HEK293 (cell line): Measurements from ENCODE around the gene PKD2L1.

Experiments used
- ZNF558 ChIP-seq: fragments of 450-650 bp; formaldehyde crosslinking; IDR thresholded peaks from 2 replicates; pipeline ENCODE4 v1.5.1; 2016; ENCODE audit warnings: missing biosample characterization, missing genetic modification characterization
- TF ChIP-seq, protein P1 (sequence below): fragments of 450-650 bp; formaldehyde crosslinking; IDR thresholded peaks from 2 replicates; pipeline ENCODE4 v1.5.1; 2016; ENCODE audit warnings: missing biosample characterization, missing genetic modification characterization
- TF ChIP-seq, protein P2 (sequence below): fragments of 450-650 bp; formaldehyde crosslinking; IDR thresholded peaks from 2 replicates; pipeline ENCODE4 v1.5.1; 2016; ENCODE audit warnings: missing biosample characterization, missing genetic modification characterization
- TF ChIP-seq, protein P3 (sequence below): fragments of 450-650 bp; formaldehyde crosslinking; IDR thresholded peaks from 2 replicates; pipeline ENCODE4 v1.5.1; 2017; ENCODE audit warnings: missing biosample characterization, missing genetic modification characterization
- TF ChIP-seq, protein P4 (sequence below): sonication (generic); formaldehyde crosslinking; IDR thresholded peaks from 2 replicates; pipeline ENCODE4 v1.8.1; 2022; ENCODE audit warnings: mild to moderate bottlenecking, moderate library complexity, missing genetic modification reagents

DNA sequence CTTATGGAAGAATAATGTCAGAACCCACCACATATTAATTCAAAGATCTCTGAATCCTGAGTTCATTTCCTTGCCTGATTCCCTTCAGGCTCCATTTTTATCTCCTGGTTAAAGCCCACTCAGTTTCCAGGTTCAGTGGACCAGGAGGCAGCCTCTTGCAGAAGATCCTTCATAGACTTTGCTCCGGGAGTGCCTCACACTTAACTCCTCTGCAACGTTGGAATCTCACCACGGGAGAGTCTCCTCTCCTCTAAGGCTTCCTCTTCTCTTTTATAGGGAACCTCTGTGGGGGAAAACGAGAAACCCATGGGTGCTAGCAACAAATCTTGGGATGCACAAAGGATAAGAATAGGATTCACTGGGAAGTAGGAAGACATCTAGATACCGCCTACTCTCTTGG lies 41.8 kb downstream of the PKD2L1 start:
- TF ChIP-seq, protein P1, sequence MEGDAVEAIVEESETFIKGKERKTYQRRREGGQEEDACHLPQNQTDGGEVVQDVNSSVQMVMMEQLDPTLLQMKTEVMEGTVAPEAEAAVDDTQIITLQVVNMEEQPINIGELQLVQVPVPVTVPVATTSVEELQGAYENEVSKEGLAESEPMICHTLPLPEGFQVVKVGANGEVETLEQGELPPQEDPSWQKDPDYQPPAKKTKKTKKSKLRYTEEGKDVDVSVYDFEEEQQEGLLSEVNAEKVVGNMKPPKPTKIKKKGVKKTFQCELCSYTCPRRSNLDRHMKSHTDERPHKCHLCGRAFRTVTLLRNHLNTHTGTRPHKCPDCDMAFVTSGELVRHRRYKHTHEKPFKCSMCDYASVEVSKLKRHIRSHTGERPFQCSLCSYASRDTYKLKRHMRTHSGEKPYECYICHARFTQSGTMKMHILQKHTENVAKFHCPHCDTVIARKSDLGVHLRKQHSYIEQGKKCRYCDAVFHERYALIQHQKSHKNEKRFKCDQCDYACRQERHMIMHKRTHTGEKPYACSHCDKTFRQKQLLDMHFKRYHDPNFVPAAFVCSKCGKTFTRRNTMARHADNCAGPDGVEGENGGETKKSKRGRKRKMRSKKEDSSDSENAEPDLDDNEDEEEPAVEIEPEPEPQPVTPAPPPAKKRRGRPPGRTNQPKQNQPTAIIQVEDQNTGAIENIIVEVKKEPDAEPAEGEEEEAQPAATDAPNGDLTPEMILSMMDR (tag by site-specific recombination) = no peak
- TF ChIP-seq, protein P2, sequence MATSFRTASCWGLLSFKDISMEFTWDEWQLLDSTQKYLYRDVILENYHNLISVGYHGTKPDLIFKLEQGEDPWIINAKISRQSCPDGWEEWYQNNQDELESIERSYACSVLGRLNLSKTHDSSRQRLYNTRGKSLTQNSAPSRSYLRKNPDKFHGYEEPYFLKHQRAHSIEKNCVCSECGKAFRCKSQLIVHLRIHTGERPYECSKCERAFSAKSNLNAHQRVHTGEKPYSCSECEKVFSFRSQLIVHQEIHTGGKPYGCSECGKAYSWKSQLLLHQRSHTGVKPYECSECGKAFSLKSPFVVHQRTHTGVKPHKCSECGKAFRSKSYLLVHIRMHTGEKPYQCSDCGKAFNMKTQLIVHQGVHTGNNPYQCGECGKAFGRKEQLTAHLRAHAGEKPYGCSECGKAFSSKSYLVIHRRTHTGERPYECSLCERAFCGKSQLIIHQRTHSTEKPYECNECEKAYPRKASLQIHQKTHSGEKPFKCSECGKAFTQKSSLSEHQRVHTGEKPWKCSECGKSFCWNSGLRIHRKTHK = no peak
- TF ChIP-seq, protein P3, sequence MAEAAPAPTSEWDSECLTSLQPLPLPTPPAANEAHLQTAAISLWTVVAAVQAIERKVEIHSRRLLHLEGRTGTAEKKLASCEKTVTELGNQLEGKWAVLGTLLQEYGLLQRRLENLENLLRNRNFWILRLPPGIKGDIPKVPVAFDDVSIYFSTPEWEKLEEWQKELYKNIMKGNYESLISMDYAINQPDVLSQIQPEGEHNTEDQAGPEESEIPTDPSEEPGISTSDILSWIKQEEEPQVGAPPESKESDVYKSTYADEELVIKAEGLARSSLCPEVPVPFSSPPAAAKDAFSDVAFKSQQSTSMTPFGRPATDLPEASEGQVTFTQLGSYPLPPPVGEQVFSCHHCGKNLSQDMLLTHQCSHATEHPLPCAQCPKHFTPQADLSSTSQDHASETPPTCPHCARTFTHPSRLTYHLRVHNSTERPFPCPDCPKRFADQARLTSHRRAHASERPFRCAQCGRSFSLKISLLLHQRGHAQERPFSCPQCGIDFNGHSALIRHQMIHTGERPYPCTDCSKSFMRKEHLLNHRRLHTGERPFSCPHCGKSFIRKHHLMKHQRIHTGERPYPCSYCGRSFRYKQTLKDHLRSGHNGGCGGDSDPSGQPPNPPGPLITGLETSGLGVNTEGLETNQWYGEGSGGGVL (tag by site-specific recombination) = no peak
- TF ChIP-seq, protein P4, sequence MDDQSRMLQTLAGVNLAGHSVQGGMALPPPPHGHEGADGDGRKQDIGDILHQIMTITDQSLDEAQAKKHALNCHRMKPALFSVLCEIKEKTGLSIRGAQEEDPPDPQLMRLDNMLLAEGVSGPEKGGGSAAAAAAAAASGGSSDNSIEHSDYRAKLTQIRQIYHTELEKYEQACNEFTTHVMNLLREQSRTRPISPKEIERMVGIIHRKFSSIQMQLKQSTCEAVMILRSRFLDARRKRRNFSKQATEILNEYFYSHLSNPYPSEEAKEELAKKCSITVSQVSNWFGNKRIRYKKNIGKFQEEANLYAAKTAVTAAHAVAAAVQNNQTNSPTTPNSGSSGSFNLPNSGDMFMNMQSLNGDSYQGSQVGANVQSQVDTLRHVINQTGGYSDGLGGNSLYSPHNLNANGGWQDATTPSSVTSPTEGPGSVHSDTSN (CRISPR knock-in tag) = no peak
- no peak for TF ChIP-seq ZNF558 (tag by site-specific recombination)
